Measurements from ENCODE around the gene FAXC.

- TF ChIP-seq, protein P1, sequence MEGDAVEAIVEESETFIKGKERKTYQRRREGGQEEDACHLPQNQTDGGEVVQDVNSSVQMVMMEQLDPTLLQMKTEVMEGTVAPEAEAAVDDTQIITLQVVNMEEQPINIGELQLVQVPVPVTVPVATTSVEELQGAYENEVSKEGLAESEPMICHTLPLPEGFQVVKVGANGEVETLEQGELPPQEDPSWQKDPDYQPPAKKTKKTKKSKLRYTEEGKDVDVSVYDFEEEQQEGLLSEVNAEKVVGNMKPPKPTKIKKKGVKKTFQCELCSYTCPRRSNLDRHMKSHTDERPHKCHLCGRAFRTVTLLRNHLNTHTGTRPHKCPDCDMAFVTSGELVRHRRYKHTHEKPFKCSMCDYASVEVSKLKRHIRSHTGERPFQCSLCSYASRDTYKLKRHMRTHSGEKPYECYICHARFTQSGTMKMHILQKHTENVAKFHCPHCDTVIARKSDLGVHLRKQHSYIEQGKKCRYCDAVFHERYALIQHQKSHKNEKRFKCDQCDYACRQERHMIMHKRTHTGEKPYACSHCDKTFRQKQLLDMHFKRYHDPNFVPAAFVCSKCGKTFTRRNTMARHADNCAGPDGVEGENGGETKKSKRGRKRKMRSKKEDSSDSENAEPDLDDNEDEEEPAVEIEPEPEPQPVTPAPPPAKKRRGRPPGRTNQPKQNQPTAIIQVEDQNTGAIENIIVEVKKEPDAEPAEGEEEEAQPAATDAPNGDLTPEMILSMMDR (IDR thresholded peaks at IDR 0.05; ENCODE audit: low read depth, low read length) = no peak
- no peak for TF ChIP-seq POLR2A (IDR thresholded peaks at IDR 0.05; ENCODE audit: extremely low read depth, insufficient read length)
- no peak for TF ChIP-seq MYC (IDR thresholded peaks at IDR 0.05; ENCODE audit: low read depth, low read length)
Observed at GRCh38 chr6:99250476-99250875, 99.0 kb downstream of the FAXC start.
